ENCODE data around the gene TARM1. TPM values are rescaled to one million over a fixed set of nuclear protein-coding genes. Genes with fewer than 3 reads are reported as not detected.

Gene TARM1
- total and polyA plus RNA-seq, 2 of the 8 experiments (the other 6 are each of a cell fraction or from before 2014, with no cell fraction given): not detected

- peak; percentile 70; the same call in 1 of the 2 replicates for TF ChIP-seq ATF3 (IDR thresholded peaks at IDR 0.05; ENCODE audit: insufficient read depth, low read depth, low read length)
- TF ChIP-seq FOSL1 (IDR thresholded peaks at IDR 0.05; ENCODE audit: insufficient read depth, low read depth, low read length): no peak
- no peak for TF ChIP-seq GTF2F1 (IDR thresholded peaks at IDR 0.05; ENCODE audit: borderline replicate concordance, low read depth, low read length)
- no peak for TF ChIP-seq RAD21 (IDR thresholded peaks at IDR 0.05 in 1 of 2, conservative IDR thresholded peaks at IDR 0.05 in 1 of 2; ENCODE audit: low read depth in 2 of 2, low read length in 2 of 2)
- peak; percentile 63 for TF ChIP-seq KDM4A (IDR thresholded peaks at IDR 0.05; ENCODE audit: low read depth, low read length, severe bottlenecking)
- no peak for TF ChIP-seq MAFK (IDR thresholded peaks at IDR 0.05; ENCODE audit: low read depth, low read length)
- TF ChIP-seq CBX5 (IDR thresholded peaks at IDR 0.05; ENCODE audit: low read depth, low read length): no peak
- TF ChIP-seq PHF8 (conservative IDR thresholded peaks at IDR 0.05; ENCODE audit: low read depth, low read length): peak; percentile 63; the same call in 1 of the 2 replicates
- no peak for TF ChIP-seq POU5F1 (IDR thresholded peaks at IDR 0.05; ENCODE audit: low read depth, low read length)
- TF ChIP-seq POLR2AphosphoS5 (IDR thresholded peaks at IDR 0.05; ENCODE audit: low read depth, low read length): peak; percentile 73; the same call in 1 of the 2 replicates
- TF ChIP-seq TAF1 (IDR thresholded peaks at IDR 0.05; ENCODE audit: low read depth, low read length): peak; percentile 86
- no peak for TF ChIP-seq E2F6 (IDR thresholded peaks at IDR 0.05)
- TF ChIP-seq BACH1 (IDR thresholded peaks at IDR 0.05; ENCODE audit: low read length): no peak
- TF ChIP-seq EZH2 (IDR thresholded peaks at IDR 0.05; ENCODE audit: low read depth, low read length, severe bottlenecking): no peak
These were observed 21.4 kb upstream of the TARM1 start, which contains the start of gene NDUFA3 (continued) for GRCh38 chr19:54102421-54103169.
